ENCODE data around the gene EIF2S2. TPM values are rescaled to one million over a fixed set of nuclear protein-coding genes. Genes with fewer than 3 reads are reported as not detected.
"Not testable (repeated sequence)": the region's sequence is repeated elsewhere in the genome, so short reads cannot be mapped to it uniquely, and the experiment has no call there.

The EIF2S2 gene
- total RNA-seq (127 and 140 TPM in 2 replicates), polyA plus RNA-seq (95.3 and 108 TPM in 2 replicates), polyA minus RNA-seq (ENCODE audit: low replicate concordance) (4.7 and 7.0 TPM in 2 replicates)
- polyA plus RNA-seq (2012): 94.1 and 105 TPM in 2 replicates

DNA sequence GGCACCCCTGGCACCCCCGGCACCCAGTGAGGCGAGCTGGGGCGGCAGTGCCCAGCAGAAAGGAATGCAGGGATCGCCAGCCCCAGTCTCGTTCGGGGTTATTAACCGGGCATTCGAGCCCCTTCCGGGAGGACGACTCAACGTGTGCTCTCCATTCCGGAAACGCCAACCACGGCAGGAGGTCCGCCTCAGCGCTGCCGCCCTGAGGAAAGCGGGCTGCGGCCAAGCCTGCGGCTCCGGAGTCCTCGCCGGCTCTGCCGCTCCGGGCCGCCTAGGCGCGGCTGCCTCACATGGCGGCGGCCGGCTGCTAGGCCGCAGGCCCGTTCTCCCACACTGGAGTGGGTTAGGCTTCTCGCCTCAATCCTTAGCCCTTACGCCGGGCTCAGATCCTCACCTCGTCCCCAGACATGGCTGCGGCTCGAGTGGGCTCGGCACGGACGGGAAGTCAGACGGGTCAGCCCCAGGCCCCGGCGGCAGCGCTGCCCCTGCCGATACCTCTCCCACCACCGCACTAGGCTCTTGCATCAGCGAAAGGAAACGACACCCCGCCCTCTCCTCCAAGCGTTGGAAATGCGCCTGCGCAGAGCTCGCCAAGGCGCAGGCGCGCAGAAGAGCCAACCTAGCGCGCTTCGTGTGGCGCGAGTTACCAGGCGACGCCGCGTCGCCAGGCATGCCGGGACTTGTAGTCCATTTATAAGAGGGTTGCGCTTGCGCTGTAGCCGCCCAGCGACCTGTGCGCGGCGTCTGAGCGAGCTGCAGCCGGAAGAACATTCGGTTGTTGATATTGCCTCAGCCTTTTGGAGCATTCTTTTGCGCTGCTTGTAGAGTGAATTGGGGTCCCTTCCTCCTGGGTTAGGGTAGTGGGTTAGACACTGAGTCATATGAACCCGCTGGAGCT is at the start of gene EIF2S2:
Gene EIF2S2, minus strand, starts transcription at position 542 of the 898 bp plus-strand sequence. Its CDS starts 133 bp downstream, at position 409.
- Histone ChIP-seq H3K9me3 (ENCODE audit: control insufficient read depth, insufficient read depth, low read depth, low read length) (no peaks in the 10 kb centered on the region), H3K36me3 (ENCODE audit: control insufficient read depth, insufficient read depth, low read length) (peaks cover 2% of the 10 kb centered on the region), H4K20me1 (ENCODE audit: control insufficient read depth, extremely low read depth, insufficient read depth, low read length) (peaks cover 6% of the 10 kb centered on the region), H3K27ac (ENCODE audit: insufficient read depth, low read length) (peak within 1 kb of the TSS; percentile 94), H3K79me2 (ENCODE audit: control insufficient read depth, insufficient read depth, low read length) (peaks cover 51% of the 10 kb centered on the region), H3K4me2 (ENCODE audit: extremely low read depth, insufficient read depth, low read length) (peak within 1 kb of the TSS; percentile 99), H2AFZ (ENCODE audit: low read length) (peak within 1 kb of the TSS; percentile 93), H3K4me3 (replicated peaks in 1 of 4; ENCODE audit: control extremely low read depth in 1 of 4, insufficient read depth in 1 of 4, low read depth in 3 of 4, low read length in 4 of 4) (peak within 1 kb of the TSS; percentile 93 to 99 (median 95)), H3K27me3 (ENCODE audit: control insufficient read depth, insufficient read depth, low read length) (no peaks in the 10 kb centered on the region), H3K9ac (ENCODE audit: insufficient read depth, low read length) (peak within 1 kb of the TSS; percentile 99), H3K4me1 (ENCODE audit: control insufficient read depth, extremely low read depth, insufficient read depth, low read length) (peaks cover 4% of the 10 kb centered on the region)
- DNase-seq (ENCODE audit: low read depth in 2 of 2): peak; percentile 97 to 99
- TF ChIP-seq EZH2 (IDR thresholded peaks at IDR 0.05; ENCODE audit: low read length, missing control alignments): no peak
- TF ChIP-seq CTCF (conservative IDR thresholded peaks at IDR 0.05 in 1 of 2, IDR thresholded peaks at IDR 0.05 in 1 of 2; ENCODE audit: low read depth in 1 of 2, low read length in 2 of 2): no peak

GRCh38 chr20:34157697-34158096 is 45.7 kb upstream of the EIF2S2 start:
- H3K27ac ChIP-seq (ENCODE audit: insufficient read depth, low read length); H4K20me1 ChIP-seq (ENCODE audit: control insufficient read depth, extremely low read depth, insufficient read depth, low read length); H3K9me3 ChIP-seq (ENCODE audit: control insufficient read depth, insufficient read depth, low read depth, low read length); H3K27me3 ChIP-seq (ENCODE audit: control insufficient read depth, insufficient read depth, low read length); H2AFZ ChIP-seq (ENCODE audit: low read length); H3K4me1 ChIP-seq (ENCODE audit: control insufficient read depth, extremely low read depth, insufficient read depth, low read length); H3K79me2 ChIP-seq (ENCODE audit: control insufficient read depth, insufficient read depth, low read length); H3K36me3 ChIP-seq (ENCODE audit: control insufficient read depth, insufficient read depth, low read length); H3K4me2 ChIP-seq (ENCODE audit: extremely low read depth, insufficient read depth, low read length); H3K9ac ChIP-seq (ENCODE audit: insufficient read depth, low read length); DNase-seq (ENCODE audit: low read depth in 2 of 2); H3K4me3 ChIP-seq (replicated peaks in 1 of 4; ENCODE audit: control extremely low read depth in 1 of 4, insufficient read depth in 1 of 4, low read depth in 3 of 4, low read length in 4 of 4): not testable (repeated sequence)

DNA sequence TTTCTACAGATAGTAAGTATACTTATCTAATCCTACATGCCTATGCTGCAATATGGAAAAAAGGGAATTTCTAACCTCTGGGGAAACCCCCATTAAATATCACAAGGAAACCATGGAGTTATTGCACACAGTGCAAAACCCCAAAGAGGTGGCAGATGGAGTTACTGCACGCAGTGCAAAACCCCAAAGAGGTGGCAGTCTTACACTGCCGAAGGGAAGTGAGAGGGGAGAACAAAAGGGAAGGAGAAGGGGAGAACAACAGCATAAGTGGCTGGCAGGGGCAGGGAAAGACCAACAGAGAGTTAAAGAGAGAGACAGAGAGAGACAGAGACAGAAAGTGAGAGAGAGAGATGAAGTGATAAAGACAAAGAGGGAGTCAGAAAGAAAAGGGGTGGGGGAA is 43.8 kb upstream of the EIF2S2 start:
- Histone ChIP-seq H3K79me2 (ENCODE audit: control insufficient read depth, insufficient read depth, low read length) (no peaks in the 10 kb centered on the region), H3K9ac (ENCODE audit: insufficient read depth, low read length) (no peak overlapping the region), H4K20me1 (ENCODE audit: control insufficient read depth, extremely low read depth, insufficient read depth, low read length) (no peaks in the 10 kb centered on the region), H3K27me3 (ENCODE audit: control insufficient read depth, insufficient read depth, low read length) (peaks cover 8% of the 10 kb centered on the region), H3K9me3 (ENCODE audit: control insufficient read depth, insufficient read depth, low read depth, low read length) (no peaks in the 10 kb centered on the region), H3K4me2 (ENCODE audit: extremely low read depth, insufficient read depth, low read length) (no peak overlapping the region), H3K36me3 (ENCODE audit: control insufficient read depth, insufficient read depth, low read length) (no peaks in the 10 kb centered on the region), H3K27ac (ENCODE audit: insufficient read depth, low read length) (no peak overlapping the region), H3K4me3 (replicated peaks in 1 of 4; ENCODE audit: control extremely low read depth in 1 of 4, insufficient read depth in 1 of 4, low read depth in 3 of 4, low read length in 4 of 4) (no peak overlapping the region), H2AFZ (ENCODE audit: low read length) (no peak overlapping the region), H3K4me1 (ENCODE audit: control insufficient read depth, extremely low read depth, insufficient read depth, low read length) (no peaks in the 10 kb centered on the region)
- DNase-seq (ENCODE audit: low read depth in 2 of 2): no peak
- no peak for TF ChIP-seq EZH2 (IDR thresholded peaks at IDR 0.05; ENCODE audit: low read length, missing control alignments)
- no peak for TF ChIP-seq CTCF (conservative IDR thresholded peaks at IDR 0.05 in 1 of 2, IDR thresholded peaks at IDR 0.05 in 1 of 2; ENCODE audit: low read depth in 1 of 2, low read length in 2 of 2)

DNA sequence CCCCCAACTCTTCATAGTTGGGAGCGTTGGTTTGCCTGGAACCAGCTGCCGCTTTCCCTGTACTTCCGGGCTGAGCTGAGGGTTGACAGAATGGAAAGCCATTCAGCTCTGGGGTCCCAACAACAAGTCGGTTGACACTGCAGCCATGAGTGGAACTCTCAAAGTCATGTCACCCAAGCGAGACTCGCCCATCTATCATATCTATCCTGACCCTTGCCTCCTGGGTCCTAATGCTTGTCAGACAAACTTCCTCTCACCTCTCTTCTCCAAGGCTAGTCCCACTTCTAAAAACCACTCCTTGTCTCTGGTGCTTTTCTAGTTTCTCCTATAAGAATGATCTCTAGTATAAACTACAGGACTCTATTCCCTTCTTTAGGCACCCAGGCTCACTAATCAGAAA is 41.1 kb upstream of the EIF2S2 start:
- not testable (repeated sequence) for H3K9me3 ChIP-seq (ENCODE audit: control insufficient read depth, insufficient read depth, low read depth, low read length); H3K9ac ChIP-seq (ENCODE audit: insufficient read depth, low read length); H3K4me3 ChIP-seq (replicated peaks in 1 of 4; ENCODE audit: control extremely low read depth in 1 of 4, insufficient read depth in 1 of 4, low read depth in 3 of 4, low read length in 4 of 4); H3K4me1 ChIP-seq (ENCODE audit: control insufficient read depth, extremely low read depth, insufficient read depth, low read length); DNase-seq (ENCODE audit: low read depth in 2 of 2); H3K36me3 ChIP-seq (ENCODE audit: control insufficient read depth, insufficient read depth, low read length); H4K20me1 ChIP-seq (ENCODE audit: control insufficient read depth, extremely low read depth, insufficient read depth, low read length); H3K4me2 ChIP-seq (ENCODE audit: extremely low read depth, insufficient read depth, low read length); H3K79me2 ChIP-seq (ENCODE audit: control insufficient read depth, insufficient read depth, low read length); H3K27me3 ChIP-seq (ENCODE audit: control insufficient read depth, insufficient read depth, low read length); H2AFZ ChIP-seq (ENCODE audit: low read length); H3K27ac ChIP-seq (ENCODE audit: insufficient read depth, low read length)

DNA sequence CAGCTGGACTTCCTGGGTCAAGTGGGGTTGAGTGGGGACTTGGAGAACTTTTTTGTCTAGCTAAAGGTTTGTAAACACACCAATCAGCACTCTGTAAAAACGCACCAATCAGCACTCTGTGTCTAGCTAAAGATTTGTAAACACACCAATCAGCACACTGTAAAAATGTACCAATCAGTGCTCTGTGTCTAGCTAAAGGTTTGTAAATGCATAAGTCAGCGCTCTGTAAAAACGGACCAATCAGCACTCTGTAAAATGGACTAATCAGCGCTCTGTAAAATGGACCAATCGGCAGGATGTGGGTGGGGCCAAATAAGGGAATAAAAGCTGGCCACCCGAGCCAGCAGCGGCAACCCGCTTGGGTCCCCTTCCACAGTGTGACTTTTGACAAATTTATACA is 40.0 kb upstream of the EIF2S2 start:
- H3K4me2 ChIP-seq (ENCODE audit: extremely low read depth, insufficient read depth, low read length); H3K4me3 ChIP-seq (replicated peaks in 1 of 4; ENCODE audit: control extremely low read depth in 1 of 4, insufficient read depth in 1 of 4, low read depth in 3 of 4, low read length in 4 of 4); H2AFZ ChIP-seq (ENCODE audit: low read length); H4K20me1 ChIP-seq (ENCODE audit: control insufficient read depth, extremely low read depth, insufficient read depth, low read length); H3K9me3 ChIP-seq (ENCODE audit: control insufficient read depth, insufficient read depth, low read depth, low read length); H3K36me3 ChIP-seq (ENCODE audit: control insufficient read depth, insufficient read depth, low read length); DNase-seq (ENCODE audit: low read depth in 2 of 2); H3K9ac ChIP-seq (ENCODE audit: insufficient read depth, low read length); H3K79me2 ChIP-seq (ENCODE audit: control insufficient read depth, insufficient read depth, low read length); H3K27ac ChIP-seq (ENCODE audit: insufficient read depth, low read length); H3K27me3 ChIP-seq (ENCODE audit: control insufficient read depth, insufficient read depth, low read length); H3K4me1 ChIP-seq (ENCODE audit: control insufficient read depth, extremely low read depth, insufficient read depth, low read length): not testable (repeated sequence)
